Measurements from ENCODE around the gene PKIB.

DNA sequence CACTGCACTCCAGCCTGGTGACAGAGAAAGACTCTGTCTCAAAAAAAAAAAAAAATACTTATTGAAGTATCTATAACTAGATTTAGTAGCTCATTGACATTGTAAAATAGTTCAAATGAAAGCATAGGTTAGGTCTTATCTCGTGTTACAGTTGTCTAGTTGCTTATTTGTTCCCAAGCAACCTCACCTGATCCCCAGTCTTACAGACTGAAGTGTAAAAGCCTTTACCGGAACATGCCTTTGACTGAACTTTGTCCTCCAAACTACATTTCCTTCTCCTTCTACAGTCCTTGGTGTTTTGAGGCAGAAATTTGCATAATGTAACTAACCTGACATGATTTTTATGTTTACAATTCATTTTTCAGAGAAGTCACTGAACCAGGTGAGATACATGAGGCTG, 61.0 kb downstream of the PKIB start:
- TF ChIP-seq POLR2AphosphoS5 (IDR thresholded peaks at IDR 0.05; ENCODE audit: low read depth, low read length) (no peak), POLR2A (IDR thresholded peaks at IDR 0.05; ENCODE audit: low read depth, low read length) (no peak), TAF1 (IDR thresholded peaks at IDR 0.05; ENCODE audit: low read depth, low read length) (no peak), POU2F2 (IDR thresholded peaks at IDR 0.05; ENCODE audit: low read depth, low read length) (no peak)

Data from GM12891 (cell line).